Measurements from ENCODE around the gene KIF21B.

GRCh38 chr1:201011616-201012015 lies 11.9 kb downstream of the KIF21B start:
- no peak for TF ChIP-seq CTCF (conservative IDR thresholded peaks at IDR 0.05; ENCODE audit: low read depth, low read length)
- TF ChIP-seq EZH2 (IDR thresholded peaks at IDR 0.05; ENCODE audit: borderline replicate concordance, low read depth, low read length, poor library complexity, severe bottlenecking) = no peak

Measured in A673 (cell line).